Heart left ventricle (tissue), 16 donors: ENCODE results near the gene BGN. TPM values are rescaled to one million over a fixed set of nuclear protein-coding genes. Genes with fewer than 3 reads are reported as not detected.

Experiments used
- ATAC-seq, 4 donors: fragments of 200-7000 bp; cut with Tn5 transposase; one replicate each; pipeline ENCODE4 v1.9.1; 2020 to 2022; ENCODE audit warnings: moderate library complexity in 4 of 4, mild to moderate bottlenecking in 3 of 4, moderate number of reproducible peaks in 1 of 4
- DNase-seq, 5 donors: peaks; one replicate each; pipeline ENCODE4 v3.0.0-alpha.2; 2020
- H3K27ac ChIP-seq, 12 donors: fragments of 200-600 bp; sonication (generic) in 4 of 12; one replicate each; pipeline versions ENCODE4 v1.5.0 to v1.8.0; 2016 to 2022; ENCODE audit warnings: mild to moderate bottlenecking in 2 of 12
- H3K27me3 ChIP-seq, 9 donors: fragments of 200-600 bp; sonication (generic) in 2 of 9; one replicate each; pipeline versions ENCODE4 v1.5.1 to v1.8.0; 2016 to 2022; ENCODE audit warnings: mild to moderate bottlenecking in 3 of 9
- H3K36me3 ChIP-seq, 9 donors: fragments of 200-600 bp; sonication (generic) in 2 of 9; one replicate each; pipeline versions ENCODE4 v1.5.0 to v1.8.0; 2018 to 2022; ENCODE audit warnings: mild to moderate bottlenecking in 2 of 9
- H3K4me1 ChIP-seq, 12 donors: fragments of 200-600 bp; sonication (generic) in 4 of 12; one replicate each; pipeline versions ENCODE4 v1.5.0 to v1.8.0; 2016 to 2022; ENCODE audit warnings: mild to moderate bottlenecking in 3 of 12
- H3K4me3 ChIP-seq, 12 donors: fragments of 200-600 bp; sonication (generic) in 4 of 12; one replicate each; pipeline versions ENCODE4 v1.5.0 to v1.8.0; 2017 to 2022; ENCODE audit warnings: mild to moderate bottlenecking in 9 of 12, moderate library complexity in 4 of 12
- H3K9me3 ChIP-seq, 12 donors: fragments of 200-600 bp; sonication (generic) in 4 of 12; one replicate each; pipeline versions ENCODE4 v1.5.0 to v1.8.0; 2016 to 2022; ENCODE audit warnings: mild to moderate bottlenecking in 1 of 12
- CTCF ChIP-seq, 12 donors: fragments of 200-600 bp; sonication (generic) in 4 of 12; IDR thresholded peaks; one replicate each; pipeline versions ENCODE4 v1.5.0 to v1.8.0; 2018 to 2022; ENCODE audit warnings: antibody characterized with exemption in 12 of 12, mild to moderate bottlenecking in 5 of 12
- POLR2A ChIP-seq, 2 donors: fragments of 450-650 bp; IDR thresholded peaks; one replicate each; pipeline ENCODE4 v1.6.1; 2017; ENCODE audit warnings: antibody characterized with exemption in 2 of 2, mild to moderate bottlenecking in 2 of 2, moderate library complexity in 2 of 2
- WGBS, 4 donors: extraction: QIAGEN DNeasy Blood & Tissue Kit in 2 of 4; methylation state at CpG; one replicate each; pipeline versions ENCODE4 v1.1.5 to v1.1.7; 2013 to 2018; 5-methylcytosine and 5-hydroxymethylcytosine counted together
- intact Hi-C, 10 donors: fragments of 100-400 bp; cut with DNase I; formaldehyde crosslinking; loops; one replicate each; pipeline versions ENCODE4 v1.11.1 to v1.14.2; 2022
- polyA plus RNA-seq, 2 donors: library from polyadenylated mRNA; stranded (reverse); fragments of 200-250 nt; gene quantifications; one replicate each; pipeline ENCODE4 v1.2.3, GENCODE V29; 2013
- total RNA-seq, 9 donors: library from RNA; depleted of rRNA in 2 of 9; stranded (reverse); fragments of >200 nt in 2 of 9; fragmentation: NEBNext Ultra II Directional in 3 of 9; extraction: Animal tissue kit (Norgen Biotek cat#: 25700) in 3 of 9; gene quantifications; one replicate each; pipeline versions ENCODE4 v1.1.0 to v1.2.4, GENCODE V29; 2016 to 2023
- donor health status: ischemic (EF 13 %, LVEDD 7.1; RV severe dilation, severe dysfunction).
- donor health status: healthy with polysubstance abuse.
- donor health status: DM: no; HTN: yes; CAD: no.
- donor health status: DM: no; HTN: no; CAD: no.
- donor health status: ischemic (EF 25% LVEDD 6.9; RV normal size, moderate dysfunction).
- donor health status: ischemic (EF 25% LVEDD 5.7; RV mildly dilated, moderate dysfunction).
- donor health status: healthy.
- donor health status: DM: yes; HTN: yes; CAD: no.
- donor health status: ischemic (EF 35%, LVEDD 5.7; RV mildly dilated, moderate dysfunction).
- donor health status: nonischemic (EF 11% LVEDD 7.7; RV severe dilation, severe dysfunction).
- donor health status: DM: yes; HTN: yes; CAD: no.
- donor health status: PGD.
- donor health status: ischemic (EF 29% LVEDD 5.4; RV normal size, mild dysfunction).
- donor health status: nonischemic (EF 23%, LVEDD 6.1; RV moderate dilation, normal function).

BGN gene
- total and polyA plus RNA-seq, 11 donors = 55.7 to 264 (median 76.9) TPM

- H3K9me3 ChIP-seq = no peaks in the 10 kb centered on the region
- no peak overlapping the region for H3K27ac ChIP-seq
- no peak for TF ChIP-seq CTCF (IDR thresholded peaks at IDR 0.05)
- H3K4me1 ChIP-seq = peaks cover 0 to 7% (median 0%) of the 10 kb centered on the region in 12 donors
- no peak for ATAC-seq
- 61 to 86% (median 79%) methylated on average over 8 to 17 of the region's 17 CpGs for WGBS, 4 donors
- no peak for DNase-seq
- H3K36me3 ChIP-seq = peaks cover 0 to under 1% (median 0%) of the 10 kb centered on the region in 9 donors
- H3K4me3 ChIP-seq = no peak overlapping the region
- intact Hi-C loops = no loop called here
- peaks cover 0 to 15% (median 0%) of the 10 kb centered on the region in 9 donors for H3K27me3 ChIP-seq
These were observed 17.2 kb downstream of the BGN start for GRCh38 chrX:153511784-153512500.

- WGBS, 4 donors = 54 to 74% (median 59%) methylated on average over 3 of the region's 3 CpGs
- Histone ChIP-seq H3K27ac (no peak overlapping the region), H3K4me1 (peaks cover 0 to 7% (median 0%) of the 10 kb centered on the region in 12 donors), H3K4me3 (no peak overlapping the region), H3K9me3 (no peaks in the 10 kb centered on the region), H3K27me3 (peaks cover 0 to 21% (median 0%) of the 10 kb centered on the region in 9 donors), H3K36me3 (no peaks in the 10 kb centered on the region)
- TF ChIP-seq CTCF (IDR thresholded peaks at IDR 0.05) (no peak), POLR2A (IDR thresholded peaks at IDR 0.05) (no peak)
- DNase-seq = no peak
- intact Hi-C loops = no loop called here
- ATAC-seq = no peak
These were observed 17.7 kb downstream of the BGN start for GRCh38 chrX:153512501-153512893.

DNA sequence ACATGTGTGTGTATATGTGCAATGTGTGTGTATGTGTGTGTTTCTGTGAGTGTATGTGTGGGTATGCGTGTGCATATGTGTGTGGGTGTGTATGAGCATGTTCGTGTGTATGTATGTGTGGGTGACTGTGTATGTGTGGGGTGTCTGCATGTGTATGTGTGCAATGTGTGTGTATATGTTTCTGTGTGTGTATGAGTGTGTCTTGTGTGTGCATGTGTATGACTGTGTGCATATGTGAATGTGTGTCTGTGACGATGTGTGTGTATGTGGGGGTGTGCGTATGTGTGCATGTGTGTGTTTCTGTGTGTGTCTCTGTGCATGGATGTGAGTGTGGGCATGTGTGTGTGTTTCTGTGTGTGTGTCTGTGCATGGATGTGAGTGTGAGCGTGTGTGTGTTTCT lies 18.5 kb downstream of the BGN start:
- Histone ChIP-seq H3K4me1 (peaks cover 0 to 10% (median 0%) of the 10 kb centered on the region in 12 donors), H3K36me3 (no peaks in the 10 kb centered on the region), H3K27me3 (peaks cover 0 to 27% (median 2%) of the 10 kb centered on the region in 9 donors), H3K4me3 (no peak overlapping the region), H3K9me3 (no peaks in the 10 kb centered on the region), H3K27ac (no peak overlapping the region)
- ATAC-seq = no peak
- TF ChIP-seq CTCF (IDR thresholded peaks at IDR 0.05) = no peak
- TF ChIP-seq POLR2A (IDR thresholded peaks at IDR 0.05) = no peak
- WGBS, 4 donors = 68 to 80% (median 72%) methylated on average over 5 of the region's 5 CpGs
- DNase-seq = no peak
- intact Hi-C loops = no loop called here

DNA sequence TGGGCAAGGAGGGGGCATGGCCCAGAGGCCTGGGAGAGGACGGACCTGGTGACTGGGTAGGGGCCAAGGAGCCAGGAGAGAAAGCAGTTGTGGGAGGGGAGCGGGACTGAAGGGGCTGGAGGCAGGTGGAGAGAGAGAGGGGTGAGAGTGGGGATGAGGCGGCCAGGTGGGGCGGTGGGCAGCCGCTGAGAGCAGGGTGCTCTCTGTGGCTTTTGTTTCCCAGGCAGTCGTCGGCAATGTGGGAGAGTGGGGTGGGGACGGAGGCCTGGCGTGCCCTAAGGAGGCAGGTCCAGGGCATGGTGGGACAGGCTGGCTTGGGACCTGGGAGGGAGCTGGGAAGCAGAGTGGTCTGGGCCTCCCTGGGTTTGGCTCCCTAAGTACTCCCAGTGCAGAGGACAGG lies 19.5 kb downstream of the BGN start:
- H3K27me3 ChIP-seq = peaks cover 0 to 36% (median 12%) of the 10 kb centered on the region in 9 donors
- H3K36me3 ChIP-seq = no peaks in the 10 kb centered on the region
- intact Hi-C loops = no loop called here
- H3K4me3 ChIP-seq = no peak overlapping the region
- no peak overlapping the region for H3K27ac ChIP-seq
- 76 to 88% (median 83%) methylated on average over 9 of the region's 9 CpGs for WGBS, 4 donors
- H3K9me3 ChIP-seq = no peaks in the 10 kb centered on the region
- peaks cover 0 to 11% (median 0%) of the 10 kb centered on the region in 12 donors for H3K4me1 ChIP-seq
- DNase-seq (no peak), ATAC-seq (no peak)
- no peak for TF ChIP-seq CTCF (IDR thresholded peaks at IDR 0.05)
- no peak for TF ChIP-seq POLR2A (IDR thresholded peaks at IDR 0.05)
